Pancreas (tissue), 10 donors: ENCODE measurements around the gene CSMD2. TPM values are rescaled to one million over a fixed set of nuclear protein-coding genes. Genes with fewer than 3 reads are reported as not detected.
"Not testable (repeated sequence)": the region's sequence is repeated elsewhere in the genome, so short reads cannot be mapped to it uniquely, and the experiment has no call there.

Experiments
- ATAC-seq, 4 donors: fragments of 200-7000 bp; cut with Tn5 transposase; one replicate each; pipeline versions ENCODE4 v1.8.0 to v1.9.1; 2020; ENCODE audit warnings: mild to moderate bottlenecking in 4 of 4, moderate library complexity in 4 of 4
- DNase-seq, 6 donors: peaks; one replicate each; pipeline ENCODE4 v3.0.0-alpha.2; 2020
- FAIRE-seq: peaks from 2 replicates; lab custom pipeline; 2012; peaks lifted over from hg19 to GRCh38; lab: Jason Lieb, UNC
- H3K27ac ChIP-seq, 4 donors: fragments of 200-600 bp; sonication (generic); 1 replicate in 3 of 4; 2 replicates in 1 of 4; pipeline versions ENCODE4 v1.5.0 to v1.8.0; 2020
- H3K27me3 ChIP-seq, 4 donors: fragments of 200-600 bp; one replicate each; pipeline ENCODE4 v1.8.0; 2021
- H3K36me3 ChIP-seq, 3 donors: fragments of 200-600 bp; sonication (generic) in 1 of 3; one replicate each; pipeline versions ENCODE4 v1.5.0 to v1.8.0; 2020 to 2021
- H3K4me1 ChIP-seq, 3 donors: fragments of 200-600 bp; one replicate each; pipeline ENCODE4 v1.8.0; 2021
- H3K4me3 ChIP-seq, 4 donors: fragments of 200-600 bp; sonication (generic) in 2 of 4; one replicate each; pipeline versions ENCODE4 v1.5.0 to v1.8.0; 2020 to 2021
- H3K9me3 ChIP-seq, 4 donors: fragments of 200-600 bp; one replicate each; pipeline ENCODE4 v1.8.0; 2021
- WGBS, 2 donors: extraction: QIAGEN DNeasy Blood & Tissue Kit; methylation state at CpG; one replicate each; pipeline ENCODE4 v1.1.7; 2013; 5-methylcytosine and 5-hydroxymethylcytosine counted together
- intact Hi-C, 3 donors: fragments of 100-400 bp; cut with DNase I; formaldehyde crosslinking; loops; one replicate each; pipeline versions ENCODE4 v1.11.1 to v1.14.2; 2022
- polyA plus RNA-seq, 2 donors: library from polyadenylated mRNA; stranded (reverse); fragments of 200-250 nt; gene quantifications; one replicate each; pipeline ENCODE4 v1.2.3, GENCODE V29; 2013
- total RNA-seq, 6 donors: library from RNA; stranded (reverse); fragmentation: NEBNext Ultra II Directional in 4 of 6; extraction: Animal tissue kit (Norgen Biotek cat#: 25700) in 4 of 6; gene quantifications; one replicate each; pipeline versions ENCODE4 v1.2.1 to v1.2.4, GENCODE V29; 2021 to 2023
- TF ChIP-seq, protein P1 (sequence below), 4 donors: fragments of 200-600 bp; sonication (generic) in 3 of 4; IDR thresholded peaks; one replicate each; pipeline versions ENCODE4 v1.5.0 to v1.8.0; 2021; ENCODE audit warnings: antibody characterized with exemption in 4 of 4
- donor health status: healthy with polysubstance abuse.
- donor health status: DM: no; HTN: no; CAD: no; lungs with moderate emphysema.
- donor health status: DM: no; HTN: no; CAD: no.
- donor health status: control.
- donor health status: control.
- donor health status: Bipolar disorder and iron deficiency.
- donor health status: DM: yes; HTN: yes; CAD: no.
- donor health status: DM: no; HTN: no; CAD: no.
- donor health status: DM: no; HTN: no; CAD: no.
- donor health status: DM: yes; HTN: yes; CAD: no.

CSMD2 gene
- total and polyA plus RNA-seq, 8 donors: 0.04 to 2.0 (median 0.36) TPM

DNA sequence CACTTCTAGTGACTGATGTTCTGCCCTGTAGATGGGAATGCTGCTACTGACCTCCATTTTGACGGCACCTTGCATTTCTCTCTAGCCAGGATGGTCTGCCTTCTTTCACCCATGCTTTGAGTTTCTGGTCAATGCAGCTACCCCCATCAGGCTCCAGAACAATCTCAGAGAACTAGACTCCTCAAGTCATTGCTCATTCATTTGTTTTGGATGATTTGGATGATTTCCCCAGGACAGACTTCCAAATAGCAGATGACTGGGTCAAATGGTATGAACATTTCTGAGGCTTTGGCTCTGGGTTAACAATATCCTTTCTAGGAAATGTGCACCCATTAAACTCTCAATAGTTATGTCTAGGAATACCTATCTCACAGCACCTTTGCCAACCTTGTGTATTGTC, 63.9 kb downstream of the CSMD2 start:
- Histone ChIP-seq H3K27ac (no peak overlapping the region), H3K4me3 (no peak overlapping the region), H3K27me3 (peaks cover 0 to 5% (median 0%) of the 10 kb centered on the region in 4 donors), H3K36me3 (no peaks in the 10 kb centered on the region), H3K9me3 (no peaks in the 10 kb centered on the region), H3K4me1 (no peaks in the 10 kb centered on the region)
- no peak for FAIRE-seq
- no peak for ATAC-seq
- TF ChIP-seq, protein P1, sequence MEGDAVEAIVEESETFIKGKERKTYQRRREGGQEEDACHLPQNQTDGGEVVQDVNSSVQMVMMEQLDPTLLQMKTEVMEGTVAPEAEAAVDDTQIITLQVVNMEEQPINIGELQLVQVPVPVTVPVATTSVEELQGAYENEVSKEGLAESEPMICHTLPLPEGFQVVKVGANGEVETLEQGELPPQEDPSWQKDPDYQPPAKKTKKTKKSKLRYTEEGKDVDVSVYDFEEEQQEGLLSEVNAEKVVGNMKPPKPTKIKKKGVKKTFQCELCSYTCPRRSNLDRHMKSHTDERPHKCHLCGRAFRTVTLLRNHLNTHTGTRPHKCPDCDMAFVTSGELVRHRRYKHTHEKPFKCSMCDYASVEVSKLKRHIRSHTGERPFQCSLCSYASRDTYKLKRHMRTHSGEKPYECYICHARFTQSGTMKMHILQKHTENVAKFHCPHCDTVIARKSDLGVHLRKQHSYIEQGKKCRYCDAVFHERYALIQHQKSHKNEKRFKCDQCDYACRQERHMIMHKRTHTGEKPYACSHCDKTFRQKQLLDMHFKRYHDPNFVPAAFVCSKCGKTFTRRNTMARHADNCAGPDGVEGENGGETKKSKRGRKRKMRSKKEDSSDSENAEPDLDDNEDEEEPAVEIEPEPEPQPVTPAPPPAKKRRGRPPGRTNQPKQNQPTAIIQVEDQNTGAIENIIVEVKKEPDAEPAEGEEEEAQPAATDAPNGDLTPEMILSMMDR (IDR thresholded peaks at IDR 0.05): no peak
- WGBS, 2 donors: 90 to 96% methylated on average over 1 of the region's 1 CpG
- no peak for DNase-seq
- intact Hi-C loops: no loop called here

GRCh38 chr1:34100332-34100731, 64.7 kb downstream of the CSMD2 start:
- no peak for FAIRE-seq

GRCh38 chr1:34092399-34092798, 72.6 kb downstream of the CSMD2 start:
- H3K27me3 ChIP-seq, H3K36me3 ChIP-seq, ATAC-seq, intact Hi-C loops, H3K4me3 ChIP-seq, DNase-seq, FAIRE-seq, H3K9me3 ChIP-seq, H3K4me1 ChIP-seq, H3K27ac ChIP-seq: not testable (repeated sequence)
- 85 to 90% methylated on average over 16 to 17 of the region's 27 CpGs for WGBS, 2 donors

More at GRCh38 chr1:34100332-34100731, 64.7 kb downstream of the CSMD2 start:
- Histone ChIP-seq H3K27ac (no peak overlapping the region), H3K4me3 (no peak overlapping the region), H3K4me1 (no peaks in the 10 kb centered on the region), H3K27me3 (peaks cover 0 to 5% (median 0%) of the 10 kb centered on the region in 4 donors), H3K36me3 (no peaks in the 10 kb centered on the region), H3K9me3 (no peaks in the 10 kb centered on the region)
- TF ChIP-seq, protein P1 (IDR thresholded peaks at IDR 0.05): no peak
- no peak for DNase-seq
- WGBS, 2 donors: 55 to 65% methylated on average over 5 of the region's 5 CpGs
- intact Hi-C loops: no loop called here
- no peak for ATAC-seq

GRCh38 chr1:34089731-34090130, 75.3 kb downstream of the CSMD2 start:
- H3K9me3 ChIP-seq: no peaks in the 10 kb centered on the region
- H3K4me1 ChIP-seq: no peaks in the 10 kb centered on the region
- DNase-seq (no peak), FAIRE-seq (no peak), ATAC-seq (no peak)
- no peak overlapping the region for H3K4me3 ChIP-seq
- no peak overlapping the region for H3K27ac ChIP-seq
- TF ChIP-seq, protein P1 (IDR thresholded peaks at IDR 0.05): no peak
- H3K36me3 ChIP-seq: no peaks in the 10 kb centered on the region
- 73 to 80% methylated on average over 6 of the region's 6 CpGs for WGBS, 2 donors
- H3K27me3 ChIP-seq: no peaks in the 10 kb centered on the region
- intact Hi-C loops: no loop called here

- Histone ChIP-seq H3K27me3 (no peaks in the 10 kb centered on the region), H3K9me3 (no peaks in the 10 kb centered on the region), H3K4me3 (no peak overlapping the region), H3K36me3 (no peaks in the 10 kb centered on the region), H3K4me1 (no peaks in the 10 kb centered on the region), H3K27ac (no peak overlapping the region)
- FAIRE-seq (no peak), ATAC-seq (no peak), DNase-seq (no peak)
- intact Hi-C loops: no loop called here
- TF ChIP-seq, protein P1 (IDR thresholded peaks at IDR 0.05): no peak
- WGBS, 2 donors: 46 to 49% methylated on average over 5 of the region's 5 CpGs
These were observed 77.0 kb downstream of the CSMD2 start for GRCh38 chr1:34087986-34088385.
